ENCODE data around the gene UBFD1.
"Not testable (repeated sequence)": the region's sequence is repeated elsewhere in the genome, so short reads cannot be mapped to it uniquely, and the experiment has no call there.

UBFD1 gene

GRCh38 chr16:23570992-23571632 is 13.6 kb downstream of the UBFD1 start:
- no peak for DNase-seq

DNA sequence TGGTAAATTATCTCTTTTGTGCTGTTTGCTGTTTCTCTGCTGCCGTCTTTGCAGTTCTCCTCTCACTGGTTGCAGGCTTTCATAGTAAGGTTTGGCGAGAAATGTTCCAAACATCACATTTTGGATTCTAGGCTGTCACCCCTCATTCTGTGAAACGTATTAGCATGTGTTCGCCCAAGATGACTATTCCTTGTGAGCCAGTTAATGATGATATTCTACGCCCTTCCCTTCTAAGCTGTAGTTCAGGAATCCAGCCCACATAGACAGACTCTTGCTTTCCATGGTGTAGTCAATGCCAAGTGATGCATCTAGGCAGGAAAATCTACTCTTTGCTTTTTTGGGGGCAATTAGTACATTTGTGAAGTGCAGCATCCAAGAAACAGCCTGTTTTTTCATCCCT is 14.4 kb downstream of the UBFD1 start:
- no peak for DNase-seq

DNA sequence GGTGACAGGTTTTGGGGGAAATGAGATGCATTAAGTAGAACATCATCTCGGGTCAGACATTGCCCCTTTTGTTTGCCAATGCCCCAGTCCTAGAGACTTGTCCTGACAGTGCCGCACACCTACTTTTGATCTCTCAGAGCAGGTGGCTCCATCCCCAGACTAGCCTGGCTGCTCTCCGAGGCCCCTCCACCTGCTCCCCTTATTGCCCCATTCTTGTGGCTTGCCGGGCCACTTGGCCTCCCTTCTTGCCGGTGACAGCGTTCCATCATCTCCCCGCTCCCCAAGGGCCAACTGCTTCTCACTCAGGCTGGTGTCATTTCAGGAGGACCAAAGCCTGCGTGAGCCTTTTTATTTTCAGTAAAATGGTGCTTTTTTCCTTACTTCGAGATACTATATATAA is 14.9 kb downstream of the UBFD1 start:
- no peak for DNase-seq

DNA sequence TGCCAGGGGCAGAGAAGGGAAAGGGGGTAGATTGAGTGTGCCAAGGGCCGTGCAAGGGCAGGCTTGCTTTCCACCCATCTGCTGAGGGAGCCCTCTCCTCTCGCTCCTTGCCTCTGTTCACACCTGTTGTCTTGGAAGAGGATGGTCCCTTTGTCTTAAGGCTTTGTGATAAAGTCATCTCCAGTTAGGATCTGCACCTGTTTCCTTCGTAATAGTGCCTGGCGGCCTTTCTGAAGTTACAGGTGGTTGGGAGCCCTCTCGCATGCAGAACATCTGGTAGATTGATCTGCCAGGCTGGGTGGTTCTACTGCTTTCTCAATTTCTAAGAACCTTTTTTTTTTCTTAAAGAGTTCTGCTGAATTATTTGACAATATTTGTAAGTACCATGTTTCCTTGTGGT is 16.3 kb downstream of the UBFD1 start:
- no peak for DNase-seq

- DNase-seq: no peak
Observed at GRCh38 chr16:23575834-23576233, 18.3 kb downstream of the UBFD1 start.

DNA sequence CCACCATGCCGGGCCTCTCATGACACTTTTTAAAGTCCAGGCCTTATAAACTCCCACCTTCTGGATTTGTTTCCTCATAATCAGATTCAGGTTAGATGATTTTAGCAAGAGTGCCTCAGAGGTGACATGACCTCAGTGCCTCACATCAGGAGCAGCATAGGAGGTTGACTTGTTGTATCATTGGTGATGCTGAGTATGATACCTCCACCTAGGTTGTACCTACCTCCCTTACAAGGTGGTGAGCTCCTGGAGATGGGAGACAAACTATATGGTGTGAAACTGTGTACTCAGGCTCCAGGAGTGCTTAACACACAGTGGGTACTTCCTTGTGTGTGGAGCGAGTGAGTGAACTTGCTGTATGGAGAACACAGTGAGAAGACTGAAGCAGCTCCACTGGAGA is 20.0 kb downstream of the UBFD1 start:
- no peak for DNase-seq

DNA sequence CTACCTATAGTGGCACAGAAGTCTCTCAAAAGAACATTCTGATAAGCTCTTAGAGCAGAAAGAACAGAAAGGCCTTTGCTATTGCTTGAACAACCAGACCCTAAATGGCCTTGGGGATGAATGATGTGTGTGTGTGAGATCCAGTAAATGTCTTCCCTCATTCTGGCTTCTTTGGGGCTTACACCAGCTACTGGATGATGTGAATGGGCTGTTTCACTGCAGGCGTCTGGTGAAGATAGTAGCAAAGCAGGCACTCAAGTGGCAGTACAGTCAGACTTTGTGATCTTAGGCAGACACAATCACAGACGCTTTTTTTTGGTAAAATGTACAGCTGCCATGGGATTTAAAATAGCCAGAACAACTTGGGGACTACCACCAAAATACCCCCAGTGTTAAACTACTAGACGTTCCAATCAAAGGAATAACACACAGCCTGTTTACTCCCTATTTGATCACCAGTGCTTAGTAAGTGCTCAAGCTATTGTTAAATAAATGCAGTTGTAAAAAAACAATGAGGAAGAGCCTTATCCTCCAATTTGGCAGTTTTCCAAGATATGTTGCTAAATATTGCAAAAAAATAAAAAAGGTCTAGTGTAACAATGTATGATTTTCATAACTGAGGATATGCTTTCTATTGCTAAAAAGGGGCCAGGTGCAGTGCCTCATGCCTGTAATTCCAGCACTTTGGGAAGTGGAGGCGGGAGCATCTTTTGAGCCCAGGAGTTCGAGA is 20.7 kb downstream of the UBFD1 start:
- no peak for DNase-seq

GRCh38 chr16:23579371-23579770 is 21.8 kb downstream of the UBFD1 start:
- DNase-seq: no peak

DNA sequence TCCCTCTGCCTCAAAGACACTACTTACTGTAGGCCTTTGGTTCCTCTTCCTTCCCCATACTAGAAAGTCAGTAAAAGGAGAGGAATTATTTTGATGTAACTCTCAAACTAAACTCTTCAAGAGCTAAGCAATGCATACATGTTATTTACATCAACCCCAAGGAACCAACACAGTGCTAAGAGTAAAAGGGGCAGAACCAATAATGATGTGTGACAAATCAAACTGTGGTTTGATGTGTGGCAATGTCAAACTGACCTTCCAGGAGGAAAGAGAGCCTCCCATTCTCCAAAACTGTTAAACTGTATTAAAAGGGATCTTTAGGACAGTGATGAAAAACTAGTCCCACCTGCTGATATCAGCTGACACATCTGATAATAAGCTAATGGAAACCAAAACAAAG is 22.9 kb downstream of the UBFD1 start:
- DNase-seq: no peak

DNA sequence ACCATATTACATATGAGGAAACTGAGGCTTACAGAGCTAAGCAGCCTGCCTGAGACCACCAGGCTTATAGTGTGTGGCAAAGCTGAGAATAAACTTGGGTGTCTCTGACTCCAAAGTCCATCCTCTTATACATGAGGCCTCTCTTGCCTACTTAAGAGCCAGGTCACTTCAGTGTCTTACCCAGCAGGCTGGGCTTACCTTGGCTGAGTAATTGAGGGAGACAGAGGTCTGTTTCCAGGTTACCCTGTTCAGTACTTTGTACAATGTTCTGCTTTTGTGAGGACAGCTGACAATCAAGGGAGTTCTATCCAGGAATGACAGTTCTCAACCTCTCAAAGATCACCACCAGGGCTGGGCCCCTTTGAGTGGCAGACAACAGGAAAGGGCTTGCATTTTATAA is 24.2 kb downstream of the UBFD1 start:
- no peak for DNase-seq

- not testable (repeated sequence) for DNase-seq
Observed at GRCh38 chr16:23583271-23583670, 25.7 kb downstream of the UBFD1 start.

GRCh38 chr16:23584186-23585076 is 26.9 kb downstream of the UBFD1 start:
- no peak for DNase-seq

GRCh38 chr16:23587726-23588125 is 30.2 kb downstream of the UBFD1 start:
- no peak for DNase-seq

DNA sequence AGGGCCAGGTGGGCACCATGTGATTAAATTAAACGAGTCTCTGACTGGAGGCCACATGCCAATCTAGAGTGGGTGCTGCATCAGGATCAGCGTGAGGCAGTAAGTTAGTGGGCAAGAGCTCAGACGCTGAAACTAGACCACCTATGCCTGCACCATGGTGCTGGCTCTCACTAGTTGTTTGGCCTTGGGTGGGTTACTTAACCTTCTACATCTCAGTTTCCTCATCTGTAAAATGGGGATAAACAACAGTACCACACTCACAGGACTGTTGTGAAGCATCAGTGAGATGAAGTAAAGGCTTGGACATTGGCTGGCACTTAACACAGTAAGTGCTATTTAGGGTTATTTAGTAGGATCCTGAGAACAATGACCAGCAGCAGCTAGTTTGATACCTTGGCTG is 32.7 kb downstream of the UBFD1 start:
- no peak for DNase-seq

DNA sequence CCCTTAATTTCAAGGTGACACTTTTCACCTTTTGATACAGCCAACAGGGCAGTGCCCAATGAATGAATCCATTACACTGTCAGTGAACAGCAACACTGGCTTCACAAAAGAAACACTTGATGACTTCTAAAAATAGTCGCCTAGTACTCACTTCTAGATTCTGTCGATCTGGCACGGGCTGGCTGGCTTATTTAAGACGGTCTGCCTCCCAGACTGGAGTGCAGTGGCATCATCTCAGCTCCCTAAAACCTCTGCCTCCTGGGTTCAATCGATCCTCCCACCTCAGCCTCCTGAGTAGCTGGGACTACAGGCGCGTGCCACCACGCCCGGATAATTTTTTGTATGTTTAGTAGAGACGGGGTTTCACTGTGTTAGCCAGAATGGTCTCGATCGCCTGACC is 36.7 kb downstream of the UBFD1 start:
- DNase-seq: no peak

DNA sequence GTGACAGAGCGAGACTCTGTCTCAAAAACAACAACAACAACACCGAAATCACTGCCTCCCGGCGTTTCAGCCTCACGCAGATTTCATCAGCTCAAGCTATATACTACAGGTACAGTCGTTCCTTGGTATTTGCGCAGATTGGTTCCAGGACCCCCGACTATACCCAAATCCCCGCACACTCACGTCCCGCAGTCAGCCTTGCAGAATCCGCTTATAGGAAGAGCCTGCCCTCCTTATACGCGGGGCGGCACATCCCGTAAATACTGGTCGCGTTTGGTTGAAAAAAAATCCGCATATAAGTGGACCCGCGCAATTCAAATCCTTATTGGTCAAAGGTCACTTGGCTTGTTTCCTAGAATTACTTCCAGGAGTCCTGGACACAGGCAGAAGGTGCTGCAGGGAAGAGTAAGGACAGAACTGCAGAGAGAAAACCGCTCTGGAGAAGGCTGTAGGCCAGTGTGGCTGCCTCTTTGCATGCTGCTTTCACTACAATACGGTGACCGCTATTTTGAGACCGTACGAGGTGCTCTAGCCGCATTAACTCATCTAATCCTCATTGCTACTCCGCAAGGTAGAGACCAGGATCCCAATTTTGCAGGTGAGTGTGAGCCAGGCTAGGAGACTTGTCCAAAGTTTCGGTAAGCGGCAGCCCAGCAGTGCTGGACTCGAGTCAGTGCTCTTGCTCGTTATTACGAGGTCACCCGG is 37.9 kb downstream of the UBFD1 start:
- no peak for DNase-seq

DNA sequence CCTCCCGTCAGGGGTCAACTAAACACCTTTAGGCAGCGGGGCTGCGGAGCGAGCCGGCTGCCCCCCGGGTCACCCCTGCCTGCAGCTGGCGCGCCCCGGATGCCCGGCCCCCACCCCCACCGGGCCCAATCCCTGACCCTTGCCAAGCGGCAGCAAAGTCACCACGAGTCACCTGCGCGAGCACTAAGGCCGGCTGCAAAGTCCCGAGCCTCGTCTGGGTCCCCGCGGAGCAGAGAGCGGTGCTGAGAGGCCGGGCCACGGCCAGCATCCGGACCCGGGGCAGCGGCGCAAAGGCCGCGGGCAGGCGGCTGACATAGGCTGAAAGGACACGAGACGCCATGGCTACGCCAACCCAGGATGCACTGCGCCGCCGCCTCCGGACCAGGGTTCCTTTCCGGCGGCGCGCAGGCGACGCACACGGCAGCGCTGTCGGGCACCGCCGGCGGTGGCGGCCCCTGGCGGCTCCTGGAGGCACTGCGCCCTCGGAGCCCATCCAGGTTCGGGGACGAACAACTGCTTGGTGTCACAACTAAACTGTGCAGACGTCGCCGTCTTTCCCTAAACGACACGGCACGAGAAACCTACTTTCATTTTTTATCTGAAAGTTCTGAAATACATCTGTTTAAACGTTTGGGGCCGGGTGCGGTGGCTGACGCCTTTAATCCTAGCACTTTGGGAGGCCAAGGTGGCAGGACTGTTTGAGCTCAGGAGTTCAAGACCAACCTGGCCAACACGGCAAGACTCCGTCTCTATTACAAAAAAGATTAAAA is 38.6 kb downstream of the UBFD1 start, which contains the start of gene NDUFAB1:
TSS of gene NDUFAB1 (minus strand) at position 366 of the 770 bp plus-strand sequence. CDS start at position 340, 26 bp downstream.
- peak; percentile 92 for DNase-seq

DNA sequence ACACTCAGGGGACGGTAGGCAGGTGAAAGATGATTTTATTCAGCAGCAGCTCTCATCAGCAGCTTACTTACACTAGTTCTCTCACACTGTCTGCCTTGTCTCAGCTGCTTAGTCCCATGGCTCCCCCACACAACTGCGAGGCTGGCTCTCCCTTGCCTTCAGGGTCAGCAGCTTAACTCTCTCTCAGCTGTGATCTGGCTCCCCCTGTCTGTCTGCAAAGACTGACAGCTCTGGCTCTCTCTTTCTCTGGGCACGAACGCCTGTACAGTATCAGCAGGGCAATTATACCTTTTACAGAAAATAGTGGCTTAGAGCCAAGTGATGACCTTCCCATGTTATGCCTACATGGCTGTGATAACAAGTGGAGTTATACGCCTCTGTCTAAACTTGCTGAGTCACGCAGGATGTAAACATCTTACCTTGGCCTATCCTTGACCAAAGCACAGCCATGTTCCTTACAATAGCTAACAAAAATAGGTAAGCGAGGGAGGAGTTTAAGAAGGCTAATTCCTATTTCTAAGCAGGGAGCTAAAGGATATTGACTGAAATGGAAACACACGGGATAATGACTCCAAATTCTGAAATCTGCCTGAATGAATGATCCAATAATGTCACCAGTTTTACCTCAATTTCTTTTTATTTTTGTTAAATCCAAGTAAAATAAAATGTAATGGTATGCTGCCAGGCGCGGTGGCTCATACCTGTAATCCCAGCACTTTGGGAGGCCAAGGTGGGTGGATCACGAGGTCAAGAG is 39.7 kb downstream of the UBFD1 start:
- DNase-seq: peak; percentile 33

DNA sequence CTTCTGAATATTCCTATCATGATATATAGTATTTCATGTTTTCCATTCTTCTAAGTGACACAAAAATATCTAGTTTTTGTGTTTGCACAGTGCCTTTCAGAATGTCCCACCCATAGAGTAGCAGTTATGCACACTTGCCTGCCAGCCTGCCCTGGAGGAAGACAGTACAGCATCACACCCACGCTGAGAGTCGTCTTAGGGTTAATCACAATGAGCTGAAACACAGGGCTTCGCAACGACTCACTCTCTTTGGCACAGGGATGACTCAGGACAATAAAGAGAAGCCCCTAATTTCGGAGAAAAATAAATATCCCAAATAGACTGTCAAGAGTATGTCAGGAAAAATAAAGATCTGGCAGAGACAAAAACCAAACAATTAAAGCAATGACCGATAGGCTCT is 50.2 kb downstream of the UBFD1 start:
- DNase-seq: no peak

DNA sequence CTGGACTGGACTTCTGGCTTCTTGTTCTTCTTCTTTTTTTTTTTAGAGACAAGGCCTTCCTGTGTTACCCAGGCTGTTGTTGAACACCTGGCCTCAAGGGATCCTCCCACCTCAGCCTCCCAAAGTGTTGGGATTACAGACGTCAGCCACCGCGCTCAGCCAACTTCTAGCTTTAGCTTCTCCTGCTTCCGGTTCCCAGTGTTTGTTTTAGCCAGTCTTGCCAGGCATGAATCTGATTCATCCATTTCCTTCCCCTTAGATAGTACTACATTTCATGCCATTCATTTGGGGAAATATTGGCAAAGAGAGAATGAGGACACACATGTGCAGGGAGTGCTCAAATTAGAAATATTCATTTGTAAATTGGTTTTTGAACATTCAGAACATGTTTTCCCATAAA is 50.7 kb downstream of the UBFD1 start:
- DNase-seq: no peak

DNA sequence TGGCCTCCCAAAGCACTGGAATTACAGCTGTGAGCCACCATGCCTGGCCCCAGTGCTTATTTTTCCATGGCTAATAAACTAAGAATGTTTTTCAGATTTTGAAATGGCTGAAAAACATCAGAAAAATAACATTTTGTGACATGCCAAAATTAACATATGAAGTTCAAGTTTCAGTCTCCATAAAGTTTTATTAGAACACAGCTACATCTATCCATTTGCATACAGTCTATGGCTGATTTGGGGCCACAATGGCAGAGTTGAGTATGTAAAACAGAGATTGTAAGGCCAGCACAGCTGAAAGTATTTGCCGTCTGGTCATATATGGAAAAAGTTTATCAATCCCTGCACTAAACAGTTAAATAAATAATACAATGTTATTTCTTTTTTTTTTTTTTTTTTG is 52.4 kb downstream of the UBFD1 start:
- DNase-seq: no peak

Data from CD4-positive, alpha-beta T cell treated with Interleukin-12 subunit alpha and Interleukin-12 subunit beta, for 1 hour (primary cell).